ENCODE results near the gene SHC4. TPM values are rescaled to one million over a fixed set of nuclear protein-coding genes. Genes with fewer than 3 reads are reported as not detected.

Gene SHC4
- total and polyA plus RNA-seq, 2 experiments from 2014 or later: 0.43 to 0.45 TPM

GRCh38 chr15:48814286-48814685 is 149.4 kb downstream of the SHC4 start:
- H4K20me1 ChIP-seq (ENCODE audit: insufficient read depth): no peaks in the 10 kb centered on the region
- TF ChIP-seq EZH2 (IDR thresholded peaks at IDR 0.05; ENCODE audit: insufficient read depth, poor library complexity, severe bottlenecking) (no peak), EZH2phosphoT487 (IDR thresholded peaks at IDR 0.05; ENCODE audit: insufficient read depth, low read depth) (no peak)
- H3K4me1 ChIP-seq (ENCODE audit: insufficient read depth): peaks cover 10% of the 10 kb centered on the region; the same call in 1 of the 2 replicates
- peaks cover 15% of the 10 kb centered on the region for H3K79me2 ChIP-seq (ENCODE audit: insufficient read depth)
- no peak overlapping the region for H3K27ac ChIP-seq
- WGBS, 2 experiments (ENCODE audit: low coverage in 1 of 2, low lambda C conversion rate in 2 of 2, missing lambda C conversion rate in 2 of 2): 30 to 52% methylated on average over 2 of the region's 2 CpGs
- peak; percentile 65 for DNase-seq
- no peak overlapping the region for H3K4me3 ChIP-seq
- no peaks in the 10 kb centered on the region for H3K27me3 ChIP-seq (replicated peaks; ENCODE audit: insufficient read depth)
- in situ Hi-C loops (cut with MboI): no loop called here
- H2AFZ ChIP-seq: peak overlapping the region; percentile 35
- H3K4me2 ChIP-seq (ENCODE audit: unreplicated experiment): no peak overlapping the region
- H3K9ac ChIP-seq: no peak overlapping the region
- no peaks in the 10 kb centered on the region; the same call in 1 of the 2 replicates for H3F3A ChIP-seq (ENCODE audit: insufficient read depth)
- no peaks in the 10 kb centered on the region for H3K36me3 ChIP-seq (ENCODE audit: low read depth)
- no peaks in the 10 kb centered on the region for H3K9me2 ChIP-seq (ENCODE audit: insufficient read depth)
- no peaks in the 10 kb centered on the region for H3K9me3 ChIP-seq (ENCODE audit: low read depth)

- Histone ChIP-seq H3K9me2 (ENCODE audit: insufficient read depth) (no peaks in the 10 kb centered on the region), H3K4me1 (ENCODE audit: insufficient read depth) (peaks cover 11% of the 10 kb centered on the region; the same call in 1 of the 2 replicates), H3K79me2 (ENCODE audit: insufficient read depth) (peaks cover 33% of the 10 kb centered on the region), H3K4me3 (peak overlapping the region; percentile 95), H3K9ac (peak overlapping the region; percentile 66), H3K4me2 (ENCODE audit: unreplicated experiment) (peak overlapping the region; percentile 83), H3F3A (ENCODE audit: insufficient read depth) (no peaks in the 10 kb centered on the region; the same call in 1 of the 2 replicates), H3K9me3 (ENCODE audit: low read depth) (no peaks in the 10 kb centered on the region), H4K20me1 (ENCODE audit: insufficient read depth) (no peaks in the 10 kb centered on the region), H2AFZ (peak overlapping the region; percentile 96), H3K27ac (no peak overlapping the region), H3K27me3 (replicated peaks; ENCODE audit: insufficient read depth) (no peaks in the 10 kb centered on the region), H3K36me3 (ENCODE audit: low read depth) (no peaks in the 10 kb centered on the region)
- DNase-seq: no peak
- TF ChIP-seq EZH2 (IDR thresholded peaks at IDR 0.05; ENCODE audit: insufficient read depth, poor library complexity, severe bottlenecking) (no peak), EZH2phosphoT487 (IDR thresholded peaks at IDR 0.05; ENCODE audit: insufficient read depth, low read depth) (no peak)
- in situ Hi-C loops (cut with MboI): no loop called here
- 14 to 16% methylated on average over 25 of the region's 25 CpGs for WGBS, 2 experiments (ENCODE audit: low coverage in 1 of 2, low lambda C conversion rate in 2 of 2, missing lambda C conversion rate in 2 of 2)
Observed at GRCh38 chr15:48811325-48811958, 152.3 kb downstream of the SHC4 start.

- peak within 1 kb of the TSS; percentile 86 for H3K9ac ChIP-seq
- no peaks in the 10 kb centered on the region; the same call in 1 of the 2 replicates for H3F3A ChIP-seq (ENCODE audit: insufficient read depth)
- H3K27ac ChIP-seq: peak within 1 kb of the TSS; percentile 48
- H3K27me3 ChIP-seq (replicated peaks; ENCODE audit: insufficient read depth): no peaks in the 10 kb centered on the region
- peak within 1 kb of the TSS; percentile 92 for H3K4me2 ChIP-seq (ENCODE audit: unreplicated experiment)
- peaks cover 12% of the 10 kb centered on the region; the same call in 1 of the 2 replicates for H3K4me1 ChIP-seq (ENCODE audit: insufficient read depth)
- H3K36me3 ChIP-seq (ENCODE audit: low read depth): no peaks in the 10 kb centered on the region
- H3K4me3 ChIP-seq: peak within 1 kb of the TSS; percentile 95
- in situ Hi-C loops (cut with MboI): no loop called here
- 1% methylated on average over 51 of the region's 51 CpGs for WGBS, 2 experiments (ENCODE audit: low coverage in 1 of 2, low lambda C conversion rate in 2 of 2, missing lambda C conversion rate in 2 of 2)
- peaks cover 34% of the 10 kb centered on the region for H3K79me2 ChIP-seq (ENCODE audit: insufficient read depth)
- H3K9me2 ChIP-seq (ENCODE audit: insufficient read depth): no peaks in the 10 kb centered on the region
- H3K9me3 ChIP-seq (ENCODE audit: low read depth): no peaks in the 10 kb centered on the region
- no peak for TF ChIP-seq EZH2 (IDR thresholded peaks at IDR 0.05; ENCODE audit: insufficient read depth, poor library complexity, severe bottlenecking)
- no peak for TF ChIP-seq EZH2phosphoT487 (IDR thresholded peaks at IDR 0.05; ENCODE audit: insufficient read depth, low read depth)
- DNase-seq: peak; percentile 99
- no peaks in the 10 kb centered on the region for H4K20me1 ChIP-seq (ENCODE audit: insufficient read depth)
- peak within 1 kb of the TSS; percentile 96 for H2AFZ ChIP-seq
Observed at GRCh38 chr15:48810414-48811324, 153.1 kb downstream of the SHC4 start, which contains the start of gene CEP152. Gene CEP152, minus strand, starts transcription at chr15:48811069. Its CDS starts 5,420 bp downstream, at chr15:48805649.

- Histone ChIP-seq H3K4me1 (ENCODE audit: insufficient read depth) (peaks cover 14% of the 10 kb centered on the region), H3K9me2 (ENCODE audit: insufficient read depth) (no peaks in the 10 kb centered on the region), H4K20me1 (ENCODE audit: insufficient read depth) (no peaks in the 10 kb centered on the region), H3K9ac (no peak overlapping the region), H3K36me3 (ENCODE audit: low read depth) (no peaks in the 10 kb centered on the region), H3F3A (ENCODE audit: insufficient read depth) (peaks cover 17% of the 10 kb centered on the region), H3K79me2 (ENCODE audit: insufficient read depth) (peaks cover 64% of the 10 kb centered on the region), H3K9me3 (ENCODE audit: low read depth) (no peaks in the 10 kb centered on the region), H2AFZ (no peak overlapping the region), H3K4me2 (ENCODE audit: unreplicated experiment) (no peak overlapping the region), H3K27me3 (replicated peaks; ENCODE audit: insufficient read depth) (no peaks in the 10 kb centered on the region), H3K4me3 (no peak overlapping the region), H3K27ac (no peak overlapping the region)
- DNase-seq: peak; percentile 54
- WGBS, 2 experiments (ENCODE audit: low coverage in 1 of 2, low lambda C conversion rate in 2 of 2, missing lambda C conversion rate in 2 of 2): 19 to 34% methylated on average over 2 of the region's 2 CpGs
- in situ Hi-C loops (cut with MboI): no loop called here
- TF ChIP-seq EZH2 (IDR thresholded peaks at IDR 0.05; ENCODE audit: insufficient read depth, poor library complexity, severe bottlenecking): no peak
- TF ChIP-seq EZH2phosphoT487 (IDR thresholded peaks at IDR 0.05; ENCODE audit: insufficient read depth, low read depth): no peak
Observed at GRCh38 chr15:48806151-48806550, 157.6 kb downstream of the SHC4 start.

Measured in GM23248 (cell line).